ENCODE measurements around the gene HECTD4.

HECTD4 gene

GRCh38 chr12:112182499-112182898 is 199.7 kb downstream of the HECTD4 start:
- Histone ChIP-seq H3K9me3 (ENCODE audit: control insufficient read depth, low read length) (no peaks in the 10 kb centered on the region), H3K36me3 (ENCODE audit: control insufficient read depth, insufficient read depth, low read length) (no peaks in the 10 kb centered on the region), H3K27ac (no peak overlapping the region), H3K9ac (no peak overlapping the region), H3K4me3 (ENCODE audit: low read depth, low read length) (no peak overlapping the region), H3K4me2 (ENCODE audit: low read length) (no peak overlapping the region), H3K79me2 (no peaks in the 10 kb centered on the region), H3K4me1 (no peaks in the 10 kb centered on the region), H2AFZ (no peak overlapping the region), H3K27me3 (ENCODE audit: control insufficient read depth, insufficient read depth, low read length) (no peaks in the 10 kb centered on the region)
- TF ChIP-seq, protein P1, sequence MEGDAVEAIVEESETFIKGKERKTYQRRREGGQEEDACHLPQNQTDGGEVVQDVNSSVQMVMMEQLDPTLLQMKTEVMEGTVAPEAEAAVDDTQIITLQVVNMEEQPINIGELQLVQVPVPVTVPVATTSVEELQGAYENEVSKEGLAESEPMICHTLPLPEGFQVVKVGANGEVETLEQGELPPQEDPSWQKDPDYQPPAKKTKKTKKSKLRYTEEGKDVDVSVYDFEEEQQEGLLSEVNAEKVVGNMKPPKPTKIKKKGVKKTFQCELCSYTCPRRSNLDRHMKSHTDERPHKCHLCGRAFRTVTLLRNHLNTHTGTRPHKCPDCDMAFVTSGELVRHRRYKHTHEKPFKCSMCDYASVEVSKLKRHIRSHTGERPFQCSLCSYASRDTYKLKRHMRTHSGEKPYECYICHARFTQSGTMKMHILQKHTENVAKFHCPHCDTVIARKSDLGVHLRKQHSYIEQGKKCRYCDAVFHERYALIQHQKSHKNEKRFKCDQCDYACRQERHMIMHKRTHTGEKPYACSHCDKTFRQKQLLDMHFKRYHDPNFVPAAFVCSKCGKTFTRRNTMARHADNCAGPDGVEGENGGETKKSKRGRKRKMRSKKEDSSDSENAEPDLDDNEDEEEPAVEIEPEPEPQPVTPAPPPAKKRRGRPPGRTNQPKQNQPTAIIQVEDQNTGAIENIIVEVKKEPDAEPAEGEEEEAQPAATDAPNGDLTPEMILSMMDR (IDR thresholded peaks at IDR 0.05): no peak

GRCh38 chr12:112180422-112180821 is 201.8 kb downstream of the HECTD4 start:
- Histone ChIP-seq H3K4me2 (ENCODE audit: low read length) (no peak overlapping the region), H3K9me3 (ENCODE audit: control insufficient read depth, low read length) (no peaks in the 10 kb centered on the region), H3K4me3 (ENCODE audit: low read depth, low read length) (no peak overlapping the region), H3K27ac (no peak overlapping the region), H3K27me3 (ENCODE audit: control insufficient read depth, insufficient read depth, low read length) (no peaks in the 10 kb centered on the region), H3K4me1 (no peaks in the 10 kb centered on the region), H3K9ac (no peak overlapping the region), H3K79me2 (no peaks in the 10 kb centered on the region), H3K36me3 (ENCODE audit: control insufficient read depth, insufficient read depth, low read length) (no peaks in the 10 kb centered on the region), H2AFZ (no peak overlapping the region)
- TF ChIP-seq, protein P1 (IDR thresholded peaks at IDR 0.05): no peak

DNA sequence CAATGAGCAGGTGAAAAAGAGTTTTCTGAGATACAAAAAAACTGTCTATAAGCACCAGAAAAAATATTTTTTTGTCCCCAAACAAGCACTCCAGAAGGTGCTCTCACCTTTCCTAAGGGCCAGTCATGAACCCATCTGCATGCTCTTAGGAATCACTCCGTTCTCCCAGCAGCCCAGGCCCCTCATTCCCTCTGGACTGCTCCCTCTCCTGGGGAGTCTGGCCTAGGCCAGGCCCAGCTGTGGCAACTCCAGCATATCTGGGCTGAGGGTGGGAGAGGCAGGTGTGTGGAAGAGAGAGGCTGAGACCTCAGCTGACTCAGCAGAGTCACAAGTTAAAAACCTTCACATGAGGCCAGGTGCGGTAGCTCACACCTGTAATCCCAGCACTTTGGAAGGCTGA is 202.3 kb downstream of the HECTD4 start:
- Histone ChIP-seq H3K27me3 (ENCODE audit: control insufficient read depth, insufficient read depth, low read length) (no peaks in the 10 kb centered on the region), H3K36me3 (ENCODE audit: control insufficient read depth, insufficient read depth, low read length) (no peaks in the 10 kb centered on the region), H3K4me1 (no peaks in the 10 kb centered on the region), H3K4me2 (ENCODE audit: low read length) (no peak overlapping the region), H3K79me2 (no peaks in the 10 kb centered on the region), H3K27ac (no peak overlapping the region), H2AFZ (no peak overlapping the region), H3K9me3 (ENCODE audit: control insufficient read depth, low read length) (no peaks in the 10 kb centered on the region), H3K4me3 (ENCODE audit: low read depth, low read length) (no peak overlapping the region), H3K9ac (no peak overlapping the region)
- TF ChIP-seq, protein P1 (IDR thresholded peaks at IDR 0.05): no peak

- peaks cover 2% of the 10 kb centered on the region for H3K79me2 ChIP-seq
- H3K36me3 ChIP-seq (ENCODE audit: control insufficient read depth, insufficient read depth, low read length): no peaks in the 10 kb centered on the region
- TF ChIP-seq, protein P1 (IDR thresholded peaks at IDR 0.05): no peak
Measured at GRCh38 chr12:112179341-112179740, 202.9 kb downstream of the HECTD4 start.

GRCh38 chr12:112178796-112179195 is 203.4 kb downstream of the HECTD4 start:
- Histone ChIP-seq H2AFZ (no peak overlapping the region), H3K27me3 (ENCODE audit: control insufficient read depth, insufficient read depth, low read length) (no peaks in the 10 kb centered on the region), H3K9me3 (ENCODE audit: control insufficient read depth, low read length) (no peaks in the 10 kb centered on the region), H3K27ac (no peak overlapping the region), H3K79me2 (peaks cover 3% of the 10 kb centered on the region), H3K9ac (no peak overlapping the region), H3K4me3 (ENCODE audit: low read depth, low read length) (no peak overlapping the region), H3K4me2 (ENCODE audit: low read length) (no peak overlapping the region), H3K4me1 (no peaks in the 10 kb centered on the region), H3K36me3 (ENCODE audit: control insufficient read depth, insufficient read depth, low read length) (no peaks in the 10 kb centered on the region)
- TF ChIP-seq, protein P1 (IDR thresholded peaks at IDR 0.05): no peak

More at GRCh38 chr12:112179341-112179740, 202.9 kb downstream of the HECTD4 start:
- Histone ChIP-seq H3K27me3 (ENCODE audit: control insufficient read depth, insufficient read depth, low read length) (no peaks in the 10 kb centered on the region), H3K4me1 (no peaks in the 10 kb centered on the region), H3K27ac (no peak overlapping the region), H2AFZ (no peak overlapping the region), H3K9me3 (ENCODE audit: control insufficient read depth, low read length) (no peaks in the 10 kb centered on the region), H3K4me3 (ENCODE audit: low read depth, low read length) (no peak overlapping the region), H3K9ac (no peak overlapping the region), H3K4me2 (ENCODE audit: low read length) (no peak overlapping the region)

Measured in parathyroid adenoma (tissue), 2 donors.